ENCODE data around the gene STPG1. TPM values are rescaled to one million over a fixed set of nuclear protein-coding genes. Genes with fewer than 3 reads are reported as not detected.

Gene STPG1
- polyA plus RNA-seq, 1 donor from 2014 or later, result 0.89 TPM

DNA sequence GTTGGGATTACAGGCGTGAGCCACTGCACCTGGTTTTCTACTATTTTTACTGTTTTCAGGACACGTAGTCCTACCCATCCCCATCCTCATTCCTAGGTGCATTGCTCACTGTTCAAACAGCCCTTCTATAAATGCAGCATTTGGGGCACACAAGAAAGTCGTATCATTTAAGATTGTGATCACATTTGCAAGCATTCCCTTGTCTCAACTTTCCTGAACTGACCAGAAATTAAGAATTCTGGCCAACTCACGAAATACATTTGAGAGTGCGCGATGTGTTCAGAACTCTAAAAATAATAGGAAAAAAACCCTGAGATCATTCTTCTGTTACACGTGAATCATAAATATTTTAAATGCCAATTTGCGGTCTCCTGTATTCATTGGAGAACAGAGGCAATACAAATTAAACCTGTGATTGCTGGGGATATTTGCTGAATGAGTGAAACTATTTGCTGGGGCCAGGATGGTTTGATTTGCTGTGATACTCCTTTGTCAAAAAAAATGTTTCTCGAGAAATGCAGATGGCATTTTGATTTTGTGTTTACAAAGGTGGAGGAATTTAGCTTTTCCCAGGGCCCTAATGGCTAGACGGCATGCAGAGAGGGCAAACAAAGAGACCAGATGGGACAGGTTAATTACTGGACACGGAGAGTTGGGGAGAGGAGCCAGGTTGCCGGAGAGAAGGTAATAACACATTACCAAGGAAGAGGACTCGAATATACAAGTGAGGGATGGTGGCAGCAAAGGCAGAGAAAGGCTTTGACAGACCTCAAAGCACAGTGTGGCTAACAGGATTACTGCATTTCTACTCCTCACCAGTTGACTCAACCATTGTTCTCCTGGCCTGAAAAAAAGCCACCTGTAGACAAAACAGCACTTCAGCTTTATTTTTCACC, 38.4 kb downstream of the STPG1 start:
- Histone ChIP-seq H3K4me2 (ENCODE audit: low read length) (no peak overlapping the region), H4K20me1 (ENCODE audit: insufficient read depth) (no peaks in the 10 kb centered on the region), H3K9me3 (ENCODE audit: low read length) (no peaks in the 10 kb centered on the region), H3K36me3 (ENCODE audit: insufficient read depth, low read length) (no peaks in the 10 kb centered on the region), H3K27ac (ENCODE audit: low read length) (no peak overlapping the region), H3K9ac (ENCODE audit: low read length) (no peak overlapping the region), H3K9me2 (ENCODE audit: insufficient read depth, low read length) (no peaks in the 10 kb centered on the region), H3K27me3 (ENCODE audit: insufficient read depth, low read depth, low read length) (no peaks in the 10 kb centered on the region), H3K4me3 (ENCODE audit: low read length) (no peak overlapping the region), H2AFZ (ENCODE audit: low read depth, low read length) (no peak overlapping the region), H3F3A (ENCODE audit: insufficient read depth, low read length, poor library complexity, severe bottlenecking) (no peaks in the 10 kb centered on the region), H3K79me2 (replicated peaks; ENCODE audit: insufficient read depth, low read length) (no peaks in the 10 kb centered on the region)
- TF ChIP-seq EZH2 (IDR thresholded peaks at IDR 0.05; ENCODE audit: borderline replicate concordance, insufficient read depth, low read length, poor library complexity, severe bottlenecking) (no peak), SMC3 (conservative IDR thresholded peaks at IDR 0.05; ENCODE audit: poor library complexity) (no peak), EP300 (conservative IDR thresholded peaks at IDR 0.05; ENCODE audit: poor library complexity, severe bottlenecking) (no peak), MXI1 (conservative IDR thresholded peaks at IDR 0.05; ENCODE audit: poor library complexity, severe bottlenecking) (no peak), POLR2AphosphoS5 (IDR thresholded peaks at IDR 0.05) (no peak), TAF1 (IDR thresholded peaks at IDR 0.05; ENCODE audit: low read depth) (no peak), RAD21 (conservative IDR thresholded peaks at IDR 0.05) (no peak)
- TF ChIP-seq, protein P1, sequence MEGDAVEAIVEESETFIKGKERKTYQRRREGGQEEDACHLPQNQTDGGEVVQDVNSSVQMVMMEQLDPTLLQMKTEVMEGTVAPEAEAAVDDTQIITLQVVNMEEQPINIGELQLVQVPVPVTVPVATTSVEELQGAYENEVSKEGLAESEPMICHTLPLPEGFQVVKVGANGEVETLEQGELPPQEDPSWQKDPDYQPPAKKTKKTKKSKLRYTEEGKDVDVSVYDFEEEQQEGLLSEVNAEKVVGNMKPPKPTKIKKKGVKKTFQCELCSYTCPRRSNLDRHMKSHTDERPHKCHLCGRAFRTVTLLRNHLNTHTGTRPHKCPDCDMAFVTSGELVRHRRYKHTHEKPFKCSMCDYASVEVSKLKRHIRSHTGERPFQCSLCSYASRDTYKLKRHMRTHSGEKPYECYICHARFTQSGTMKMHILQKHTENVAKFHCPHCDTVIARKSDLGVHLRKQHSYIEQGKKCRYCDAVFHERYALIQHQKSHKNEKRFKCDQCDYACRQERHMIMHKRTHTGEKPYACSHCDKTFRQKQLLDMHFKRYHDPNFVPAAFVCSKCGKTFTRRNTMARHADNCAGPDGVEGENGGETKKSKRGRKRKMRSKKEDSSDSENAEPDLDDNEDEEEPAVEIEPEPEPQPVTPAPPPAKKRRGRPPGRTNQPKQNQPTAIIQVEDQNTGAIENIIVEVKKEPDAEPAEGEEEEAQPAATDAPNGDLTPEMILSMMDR (IDR thresholded peaks at IDR 0.05; ENCODE audit: poor library complexity, severe bottlenecking), result no peak
- TF ChIP-seq, protein P2, sequence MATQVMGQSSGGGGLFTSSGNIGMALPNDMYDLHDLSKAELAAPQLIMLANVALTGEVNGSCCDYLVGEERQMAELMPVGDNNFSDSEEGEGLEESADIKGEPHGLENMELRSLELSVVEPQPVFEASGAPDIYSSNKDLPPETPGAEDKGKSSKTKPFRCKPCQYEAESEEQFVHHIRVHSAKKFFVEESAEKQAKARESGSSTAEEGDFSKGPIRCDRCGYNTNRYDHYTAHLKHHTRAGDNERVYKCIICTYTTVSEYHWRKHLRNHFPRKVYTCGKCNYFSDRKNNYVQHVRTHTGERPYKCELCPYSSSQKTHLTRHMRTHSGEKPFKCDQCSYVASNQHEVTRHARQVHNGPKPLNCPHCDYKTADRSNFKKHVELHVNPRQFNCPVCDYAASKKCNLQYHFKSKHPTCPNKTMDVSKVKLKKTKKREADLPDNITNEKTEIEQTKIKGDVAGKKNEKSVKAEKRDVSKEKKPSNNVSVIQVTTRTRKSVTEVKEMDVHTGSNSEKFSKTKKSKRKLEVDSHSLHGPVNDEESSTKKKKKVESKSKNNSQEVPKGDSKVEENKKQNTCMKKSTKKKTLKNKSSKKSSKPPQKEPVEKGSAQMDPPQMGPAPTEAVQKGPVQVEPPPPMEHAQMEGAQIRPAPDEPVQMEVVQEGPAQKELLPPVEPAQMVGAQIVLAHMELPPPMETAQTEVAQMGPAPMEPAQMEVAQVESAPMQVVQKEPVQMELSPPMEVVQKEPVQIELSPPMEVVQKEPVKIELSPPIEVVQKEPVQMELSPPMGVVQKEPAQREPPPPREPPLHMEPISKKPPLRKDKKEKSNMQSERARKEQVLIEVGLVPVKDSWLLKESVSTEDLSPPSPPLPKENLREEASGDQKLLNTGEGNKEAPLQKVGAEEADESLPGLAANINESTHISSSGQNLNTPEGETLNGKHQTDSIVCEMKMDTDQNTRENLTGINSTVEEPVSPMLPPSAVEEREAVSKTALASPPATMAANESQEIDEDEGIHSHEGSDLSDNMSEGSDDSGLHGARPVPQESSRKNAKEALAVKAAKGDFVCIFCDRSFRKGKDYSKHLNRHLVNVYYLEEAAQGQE (IDR thresholded peaks at IDR 0.05; ENCODE audit: borderline replicate concordance), result no peak

DNA sequence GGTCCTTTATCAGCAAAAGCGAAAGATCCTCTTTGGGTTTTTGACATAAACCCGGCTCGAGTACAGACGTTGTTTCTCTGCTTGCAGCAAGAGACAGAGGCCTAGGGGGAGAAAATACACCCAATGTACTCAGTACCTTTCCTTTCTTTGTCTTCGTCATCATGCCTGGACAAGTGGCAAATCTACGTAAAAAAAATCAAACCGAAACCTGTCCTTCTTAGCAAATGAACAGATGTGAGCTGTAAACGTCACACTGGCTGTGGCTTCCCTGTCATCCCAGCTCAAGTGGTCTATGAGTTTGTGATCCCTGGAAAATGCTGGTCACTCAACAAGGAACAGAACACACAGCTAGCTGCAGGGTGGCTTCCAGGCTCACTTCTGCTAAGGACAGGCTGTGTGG, 39.9 kb downstream of the STPG1 start:
- no peaks in the 10 kb centered on the region for H3K36me3 ChIP-seq (ENCODE audit: insufficient read depth, low read length)
- H3K27ac ChIP-seq (ENCODE audit: low read length), result no peak overlapping the region

More for the DNA sequence above, 39.9 kb downstream of the STPG1 start:
- Histone ChIP-seq H3K9ac (ENCODE audit: low read length) (no peak overlapping the region), H3K4me2 (ENCODE audit: low read length) (no peak overlapping the region), H3F3A (ENCODE audit: insufficient read depth, low read length, poor library complexity, severe bottlenecking) (no peaks in the 10 kb centered on the region), H3K9me2 (ENCODE audit: insufficient read depth, low read length) (no peaks in the 10 kb centered on the region), H2AFZ (ENCODE audit: low read depth, low read length) (no peak overlapping the region), H3K9me3 (ENCODE audit: low read length) (no peaks in the 10 kb centered on the region), H4K20me1 (ENCODE audit: insufficient read depth) (no peaks in the 10 kb centered on the region), H3K79me2 (replicated peaks; ENCODE audit: insufficient read depth, low read length) (no peaks in the 10 kb centered on the region), H3K27me3 (ENCODE audit: insufficient read depth, low read depth, low read length) (no peaks in the 10 kb centered on the region), H3K4me3 (ENCODE audit: low read length) (no peak overlapping the region)
- TF ChIP-seq TAF1 (IDR thresholded peaks at IDR 0.05; ENCODE audit: low read depth), result no peak
- TF ChIP-seq MXI1 (conservative IDR thresholded peaks at IDR 0.05; ENCODE audit: poor library complexity, severe bottlenecking), result no peak
- no peak for TF ChIP-seq EP300 (conservative IDR thresholded peaks at IDR 0.05; ENCODE audit: poor library complexity, severe bottlenecking)
- TF ChIP-seq, protein P2 (IDR thresholded peaks at IDR 0.05; ENCODE audit: borderline replicate concordance), result no peak
- TF ChIP-seq POLR2AphosphoS5 (IDR thresholded peaks at IDR 0.05), result no peak
- TF ChIP-seq EZH2 (IDR thresholded peaks at IDR 0.05; ENCODE audit: borderline replicate concordance, insufficient read depth, low read length, poor library complexity, severe bottlenecking), result no peak
- TF ChIP-seq, protein P1 (IDR thresholded peaks at IDR 0.05; ENCODE audit: poor library complexity, severe bottlenecking), result no peak
- TF ChIP-seq RAD21 (conservative IDR thresholded peaks at IDR 0.05), result no peak
- no peak for TF ChIP-seq SMC3 (conservative IDR thresholded peaks at IDR 0.05; ENCODE audit: poor library complexity)

All from neural cell (in vitro differentiated cells).